Peyer's patch (tissue), 4 donors: Measurements from ENCODE around the gene GPC6. TPM values are rescaled to one million over a fixed set of nuclear protein-coding genes. Genes with fewer than 3 reads are reported as not detected.

Source experiments
- DNase-seq, 3 donors: peaks; one replicate each; pipeline ENCODE4 v3.0.0-alpha.2; 2017 to 2019
- H3K27ac ChIP-seq, 4 donors: fragments of 200-600 bp; sonication (generic); one replicate each; pipeline ENCODE4 v1.5.1; 2016 to 2019
- H3K27me3 ChIP-seq, 2 donors: fragments of 200-600 bp; sonication (generic); one replicate each; pipeline ENCODE4 v1.5.1; 2019
- H3K36me3 ChIP-seq, 3 donors: fragments of 200-600 bp; sonication (generic); one replicate each; pipeline ENCODE4 v1.5.1; 2016 to 2019
- H3K4me1 ChIP-seq, 4 donors: fragments of 200-600 bp; sonication (generic); one replicate each; pipeline ENCODE4 v1.5.1; 2016 to 2019
- H3K4me3 ChIP-seq, 4 donors: fragments of 200-600 bp; sonication (generic); 1 replicate in 3 of 4; 2 replicates in 1 of 4; pipeline ENCODE4 v1.5.1; 2016 to 2019; ENCODE audit warnings: mild to moderate bottlenecking in 1 of 4
- H3K9me3 ChIP-seq, 4 donors: fragments of 200-600 bp; sonication (generic); one replicate each; pipeline ENCODE4 v1.5.1; 2016 to 2019; ENCODE audit warnings: mild to moderate bottlenecking in 1 of 4
- CTCF ChIP-seq, 6 experiments: fragments of 450-650 bp in 4 of 6; fragments of 200-600 bp in 2 of 6; sonication (generic) in 1 of 6; IDR thresholded peaks; one replicate each; pipeline ENCODE4 v1.5.1; 2017 to 2019; ENCODE audit warnings: antibody characterized with exemption in 6 of 6, mild to moderate bottlenecking in 3 of 6, moderate library complexity in 1 of 6
- POLR2A ChIP-seq, 2 donors: fragments of 450-650 bp; IDR thresholded peaks; one replicate each; pipeline ENCODE4 v1.5.1; 2017; ENCODE audit warnings: antibody characterized with exemption in 2 of 2, mild to moderate bottlenecking in 2 of 2, moderate library complexity in 2 of 2
- total RNA-seq, 4 donors: library from RNA; depleted of rRNA; stranded (reverse); fragments of >200 nt; gene quantifications; one replicate each; pipeline ENCODE4 v1.1.0, GENCODE V29; 2016

GPC6 gene
- total RNA-seq, 4 donors from 2014 or later, result 1.6 to 13.2 (median 2.6) TPM

- Histone ChIP-seq H3K27me3 (no peaks in the 10 kb centered on the region), H3K36me3 (no peaks in the 10 kb centered on the region), H3K4me3 (no peak overlapping the region), H3K4me1 (no peaks in the 10 kb centered on the region), H3K27ac (no peak overlapping the region), H3K9me3 (no peaks in the 10 kb centered on the region)
- no peak for DNase-seq
- TF ChIP-seq POLR2A (IDR thresholded peaks at IDR 0.05), result no peak
- no peak for TF ChIP-seq CTCF (IDR thresholded peaks at IDR 0.05)
Measured at GRCh38 chr13:93345024-93345423, 118.4 kb downstream of the GPC6 start.

- TF ChIP-seq CTCF (IDR thresholded peaks at IDR 0.05), result no peak
- no peak for TF ChIP-seq POLR2A (IDR thresholded peaks at IDR 0.05)
- Histone ChIP-seq H3K4me1 (no peaks in the 10 kb centered on the region), H3K4me3 (no peak overlapping the region), H3K27me3 (no peaks in the 10 kb centered on the region), H3K27ac (no peak overlapping the region), H3K9me3 (no peaks in the 10 kb centered on the region), H3K36me3 (no peaks in the 10 kb centered on the region)
- DNase-seq, result no peak
Measured at GRCh38 chr13:93345770-93346169, 119.2 kb downstream of the GPC6 start.

- H3K27me3 ChIP-seq, result no peaks in the 10 kb centered on the region
- H3K4me1 ChIP-seq, result no peaks in the 10 kb centered on the region
- no peak overlapping the region for H3K4me3 ChIP-seq
- TF ChIP-seq POLR2A (IDR thresholded peaks at IDR 0.05) (no peak), CTCF (IDR thresholded peaks at IDR 0.05) (no peak)
- H3K9me3 ChIP-seq, result no peaks in the 10 kb centered on the region
- no peak overlapping the region for H3K27ac ChIP-seq
- no peaks in the 10 kb centered on the region for H3K36me3 ChIP-seq
- DNase-seq, result no peak
Measured at GRCh38 chr13:93352616-93353015, 126.0 kb downstream of the GPC6 start.

GRCh38 chr13:93355094-93355493 lies 128.5 kb downstream of the GPC6 start:
- Histone ChIP-seq H3K36me3 (no peaks in the 10 kb centered on the region), H3K9me3 (no peaks in the 10 kb centered on the region), H3K4me3 (no peak overlapping the region), H3K4me1 (no peaks in the 10 kb centered on the region), H3K27ac (no peak overlapping the region), H3K27me3 (no peaks in the 10 kb centered on the region)
- no peak for DNase-seq
- no peak for TF ChIP-seq POLR2A (IDR thresholded peaks at IDR 0.05)
- TF ChIP-seq CTCF (IDR thresholded peaks at IDR 0.05), result no peak

- no peaks in the 10 kb centered on the region for H3K4me1 ChIP-seq
- H3K36me3 ChIP-seq, result no peaks in the 10 kb centered on the region
- DNase-seq, result no peak
- H3K27me3 ChIP-seq, result no peaks in the 10 kb centered on the region
- H3K27ac ChIP-seq, result no peak overlapping the region
- no peaks in the 10 kb centered on the region for H3K9me3 ChIP-seq
- H3K4me3 ChIP-seq, result no peak overlapping the region
- TF ChIP-seq POLR2A (IDR thresholded peaks at IDR 0.05) (no peak), CTCF (IDR thresholded peaks at IDR 0.05) (no peak)
Measured at GRCh38 chr13:93356469-93356868, 129.9 kb downstream of the GPC6 start.

- DNase-seq, result no peak
- no peaks in the 10 kb centered on the region for H3K4me1 ChIP-seq
- H3K27ac ChIP-seq, result no peak overlapping the region
- TF ChIP-seq POLR2A (IDR thresholded peaks at IDR 0.05), result no peak
- TF ChIP-seq CTCF (IDR thresholded peaks at IDR 0.05), result no peak
- no peaks in the 10 kb centered on the region for H3K27me3 ChIP-seq
- H3K36me3 ChIP-seq, result no peaks in the 10 kb centered on the region
- no peak overlapping the region for H3K4me3 ChIP-seq
- H3K9me3 ChIP-seq, result no peaks in the 10 kb centered on the region
Measured at GRCh38 chr13:93360021-93360420, 133.4 kb downstream of the GPC6 start.
